Osteocyte (in vitro differentiated cells): ENCODE measurements around the gene DCTN2. TPM values are rescaled to one million over a fixed set of nuclear protein-coding genes. Genes with fewer than 3 reads are reported as not detected.

Source experiments
- DNase-seq: peaks from one replicate; pipeline ENCODE4 v3.0.0; 2021; ENCODE audit warnings: mixed read lengths; ENCODE audit not compliant: unreplicated experiment; ENCODE audit errors: extremely low spot score
- H3K27ac Mint-ChIP-seq: one replicate; pipeline ENCODE4 v1.8.0; 2021; ENCODE audit warnings: mild to moderate bottlenecking, mixed read lengths; ENCODE audit not compliant: unreplicated experiment
- H3K27me3 Mint-ChIP-seq: one replicate; pipeline ENCODE4 v1.8.0; 2021; ENCODE audit warnings: mixed read lengths; ENCODE audit not compliant: unreplicated experiment
- H3K36me3 Mint-ChIP-seq: one replicate; pipeline ENCODE4 v1.8.0; 2021; ENCODE audit warnings: mixed read lengths; ENCODE audit not compliant: unreplicated experiment
- H3K4me1 Mint-ChIP-seq: one replicate; pipeline ENCODE4 v1.8.0; 2021; ENCODE audit warnings: mixed read lengths; ENCODE audit not compliant: unreplicated experiment
- H3K4me3 Mint-ChIP-seq: one replicate; pipeline ENCODE4 v1.8.0; 2021; ENCODE audit warnings: mild to moderate bottlenecking, moderate library complexity, mixed read lengths; ENCODE audit not compliant: unreplicated experiment
- H3K9me3 Mint-ChIP-seq: one replicate; pipeline ENCODE4 v1.8.0; 2021; ENCODE audit warnings: mixed read lengths; ENCODE audit not compliant: unreplicated experiment
- total RNA-seq: library from RNA; stranded (reverse); gene quantifications from 2 replicates; pipeline ENCODE4 v1.2.1, GENCODE V29; 2021
- TF ChIP-seq, protein P1 (sequence below): fragments of 200-600 bp; sonication (generic); IDR thresholded peaks from 2 replicates; pipeline ENCODE4 v1.5.0; 2021; ENCODE audit warnings: antibody characterized with exemption, mild to moderate bottlenecking, moderate library complexity

Gene DCTN2
- total RNA-seq, 1 donor from 2014 or later: 149 TPM

DNA sequence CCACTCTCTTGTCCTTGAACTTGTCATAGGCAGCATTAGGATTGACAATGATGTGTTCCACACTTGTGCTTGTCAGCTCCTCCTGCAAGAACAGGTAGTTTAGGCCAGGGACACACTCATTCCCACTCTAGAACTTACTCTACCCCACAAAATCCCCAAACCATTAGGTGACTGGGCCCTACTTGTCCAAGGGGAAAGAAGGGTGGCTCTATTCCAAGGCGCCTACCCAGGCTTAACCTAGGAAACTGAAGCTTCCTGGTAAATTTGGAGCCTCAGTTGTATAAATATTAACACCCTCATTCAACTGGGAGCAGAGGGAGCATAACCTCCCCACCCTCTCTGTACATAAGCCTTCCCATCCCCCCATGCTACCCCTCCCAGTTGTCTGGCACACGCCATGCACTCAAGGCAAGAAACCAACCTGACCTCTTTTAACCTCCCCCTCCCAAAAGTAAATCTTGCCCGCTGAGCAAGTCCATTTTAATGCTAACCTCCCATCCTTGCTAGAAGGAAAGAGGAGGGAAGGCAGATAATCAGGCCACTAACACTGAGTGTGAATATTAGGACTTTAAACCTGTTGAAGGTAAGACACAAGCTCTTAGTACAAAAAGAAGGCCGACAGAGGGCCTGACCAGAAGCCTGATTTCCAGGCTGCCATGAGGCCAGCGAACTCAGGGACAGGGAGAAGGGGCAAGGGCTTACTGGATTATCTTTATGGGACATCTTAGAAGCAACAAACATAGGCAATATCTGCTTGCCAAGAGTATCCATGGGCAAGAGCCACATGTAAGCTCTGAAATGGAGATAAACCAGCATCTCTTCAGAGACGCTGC, 11.0 kb downstream of the DCTN2 start:
- DNase-seq: no peak
- H3K9me3 Mint-ChIP-seq: no peaks in the 10 kb centered on the region
- TF ChIP-seq, protein P1, sequence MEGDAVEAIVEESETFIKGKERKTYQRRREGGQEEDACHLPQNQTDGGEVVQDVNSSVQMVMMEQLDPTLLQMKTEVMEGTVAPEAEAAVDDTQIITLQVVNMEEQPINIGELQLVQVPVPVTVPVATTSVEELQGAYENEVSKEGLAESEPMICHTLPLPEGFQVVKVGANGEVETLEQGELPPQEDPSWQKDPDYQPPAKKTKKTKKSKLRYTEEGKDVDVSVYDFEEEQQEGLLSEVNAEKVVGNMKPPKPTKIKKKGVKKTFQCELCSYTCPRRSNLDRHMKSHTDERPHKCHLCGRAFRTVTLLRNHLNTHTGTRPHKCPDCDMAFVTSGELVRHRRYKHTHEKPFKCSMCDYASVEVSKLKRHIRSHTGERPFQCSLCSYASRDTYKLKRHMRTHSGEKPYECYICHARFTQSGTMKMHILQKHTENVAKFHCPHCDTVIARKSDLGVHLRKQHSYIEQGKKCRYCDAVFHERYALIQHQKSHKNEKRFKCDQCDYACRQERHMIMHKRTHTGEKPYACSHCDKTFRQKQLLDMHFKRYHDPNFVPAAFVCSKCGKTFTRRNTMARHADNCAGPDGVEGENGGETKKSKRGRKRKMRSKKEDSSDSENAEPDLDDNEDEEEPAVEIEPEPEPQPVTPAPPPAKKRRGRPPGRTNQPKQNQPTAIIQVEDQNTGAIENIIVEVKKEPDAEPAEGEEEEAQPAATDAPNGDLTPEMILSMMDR: no peak
- H3K4me3 Mint-ChIP-seq: no peak overlapping the region
- H3K27me3 Mint-ChIP-seq: no peaks in the 10 kb centered on the region
- no peak overlapping the region for H3K27ac Mint-ChIP-seq
- H3K4me1 Mint-ChIP-seq: no peaks in the 10 kb centered on the region
- H3K36me3 Mint-ChIP-seq: peaks cover 54% of the 10 kb centered on the region

DNA sequence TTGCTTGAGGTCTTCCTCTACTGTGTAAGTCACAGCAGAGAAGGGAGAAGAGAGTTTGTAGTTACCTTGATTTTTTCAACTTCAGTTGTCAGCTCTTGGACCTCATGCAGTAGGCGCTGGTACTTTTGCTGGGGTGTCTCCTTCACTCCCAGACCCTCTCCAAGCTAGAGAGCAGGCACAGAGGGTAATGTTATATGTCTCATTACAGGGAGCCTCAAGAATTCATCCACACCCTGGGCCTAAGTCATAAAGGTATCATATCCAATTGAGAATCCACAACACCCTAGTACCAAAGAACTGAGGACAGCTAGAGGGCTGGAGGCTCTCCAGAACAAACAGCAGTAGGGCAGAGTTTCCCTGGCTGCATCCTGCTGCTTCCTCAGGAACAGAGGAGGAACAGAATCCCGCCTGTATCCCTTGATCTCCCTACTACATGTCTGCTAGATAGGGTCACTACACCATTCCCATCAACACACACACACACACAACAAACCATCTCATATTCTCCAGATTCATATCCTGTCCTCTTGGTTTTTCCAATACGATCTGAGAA, 11.9 kb downstream of the DCTN2 start:
- H3K27ac Mint-ChIP-seq: no peak overlapping the region
- H3K36me3 Mint-ChIP-seq: peaks cover 49% of the 10 kb centered on the region
- no peaks in the 10 kb centered on the region for H3K4me1 Mint-ChIP-seq
- TF ChIP-seq, protein P1: no peak
- no peaks in the 10 kb centered on the region for H3K9me3 Mint-ChIP-seq
- no peaks in the 10 kb centered on the region for H3K27me3 Mint-ChIP-seq
- no peak overlapping the region for H3K4me3 Mint-ChIP-seq
- no peak for DNase-seq

DNA sequence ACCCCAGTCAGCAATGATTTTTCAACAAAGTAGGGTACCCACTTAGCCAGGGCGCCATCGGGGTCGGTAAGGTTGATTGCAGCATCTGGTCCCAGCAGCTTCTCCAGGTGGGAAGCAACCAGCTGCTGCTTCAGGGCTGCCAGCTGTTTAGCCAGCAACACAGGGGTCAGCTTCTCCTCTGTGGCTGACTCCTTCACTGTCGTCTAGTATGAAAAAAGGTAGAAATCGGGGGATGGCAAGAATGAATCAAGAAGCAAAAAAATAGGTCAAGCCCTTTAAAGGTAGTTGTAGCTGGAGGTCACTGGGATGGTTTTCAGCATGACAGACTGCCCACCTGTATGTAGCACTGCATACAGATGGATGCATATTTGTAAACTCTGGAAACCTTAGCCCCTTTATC, 12.7 kb downstream of the DCTN2 start:
- Mint-ChIP-seq H3K9me3 (no peaks in the 10 kb centered on the region), H3K27me3 (no peaks in the 10 kb centered on the region), H3K36me3 (peaks cover 54% of the 10 kb centered on the region), H3K4me1 (no peaks in the 10 kb centered on the region), H3K27ac (no peak overlapping the region), H3K4me3 (no peak overlapping the region)
- TF ChIP-seq, protein P1: no peak
- no peak for DNase-seq

DNA sequence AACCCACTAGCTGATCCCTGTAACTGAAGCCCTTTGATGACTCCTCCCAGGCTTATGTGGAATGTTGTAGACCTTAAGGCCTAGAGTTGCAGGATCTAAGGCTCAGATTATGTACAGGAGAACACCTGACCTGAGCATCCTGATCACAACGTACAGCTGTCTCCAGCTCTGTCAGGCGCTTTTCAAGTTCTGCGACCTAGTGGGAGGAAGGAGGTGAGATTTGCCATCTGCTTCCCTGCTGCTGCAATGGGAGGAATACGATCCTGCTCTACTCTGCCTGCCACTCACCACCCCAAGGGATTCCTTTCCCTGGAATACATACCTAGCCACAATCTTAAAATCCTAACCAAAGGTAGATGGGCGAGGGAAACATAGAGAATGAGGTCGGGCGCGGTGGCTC, 13.9 kb downstream of the DCTN2 start:
- no peak for DNase-seq
- Mint-ChIP-seq H3K4me1 (no peaks in the 10 kb centered on the region), H3K4me3 (no peak overlapping the region), H3K27me3 (no peaks in the 10 kb centered on the region), H3K36me3 (peaks cover 51% of the 10 kb centered on the region), H3K27ac (no peak overlapping the region), H3K9me3 (no peaks in the 10 kb centered on the region)
- TF ChIP-seq, protein P1: no peak

DNA sequence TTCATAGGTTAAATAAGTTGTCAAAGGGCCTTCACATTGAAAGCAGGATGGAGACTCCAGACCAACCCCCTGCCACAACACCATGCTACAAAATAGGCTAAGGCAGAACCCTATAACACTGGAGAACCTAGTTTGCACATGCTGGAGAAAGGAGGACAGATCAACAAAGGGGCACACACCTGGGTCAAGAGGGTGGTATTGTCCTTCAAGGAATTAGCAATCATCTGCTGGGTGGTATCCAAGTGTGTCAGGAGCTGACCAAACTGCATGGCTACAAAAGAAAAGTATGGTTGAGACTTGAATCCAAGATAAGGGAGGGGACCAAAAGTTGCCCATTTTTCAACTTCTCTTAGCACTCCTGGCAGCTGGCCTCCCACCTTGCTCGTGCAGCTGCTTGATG, 15.2 kb downstream of the DCTN2 start:
- no peak overlapping the region for H3K27ac Mint-ChIP-seq
- H3K9me3 Mint-ChIP-seq: no peaks in the 10 kb centered on the region
- no peaks in the 10 kb centered on the region for H3K4me1 Mint-ChIP-seq
- peaks cover 50% of the 10 kb centered on the region for H3K36me3 Mint-ChIP-seq
- no peaks in the 10 kb centered on the region for H3K27me3 Mint-ChIP-seq
- H3K4me3 Mint-ChIP-seq: no peak overlapping the region
- DNase-seq: no peak
- TF ChIP-seq, protein P1: no peak
